ENCODE measurements around the gene SASH3.

The SASH3 gene

GRCh38 chrX:129733335-129733734, 46.4 kb upstream of the SASH3 start:
- no peaks in the 10 kb centered on the region for H3K9me3 ChIP-seq (ENCODE audit: insufficient read depth, low read length)
- no peaks in the 10 kb centered on the region for H3F3A ChIP-seq (ENCODE audit: insufficient read depth)
- H3K9me2 ChIP-seq (replicated peaks; ENCODE audit: insufficient read depth, low read length) = no peaks in the 10 kb centered on the region
- no peaks in the 10 kb centered on the region for H3K27me3 ChIP-seq (ENCODE audit: low read length)
- no peak overlapping the region for H3K4me2 ChIP-seq (ENCODE audit: low read depth, low read length, poor library complexity, severe bottlenecking)
- no peak overlapping the region for H3K27ac ChIP-seq (ENCODE audit: low read depth, low read length)
- no peaks in the 10 kb centered on the region for H3K79me2 ChIP-seq (ENCODE audit: insufficient read depth, low read length)
- TF ChIP-seq CTCF (IDR thresholded peaks at IDR 0.05; ENCODE audit: insufficient read depth, low read length, poor library complexity, severe bottlenecking) (no peak), EZH2phosphoT487 (conservative IDR thresholded peaks at IDR 0.05; ENCODE audit: low read length) (no peak)
- no peaks in the 10 kb centered on the region for H3K36me3 ChIP-seq (ENCODE audit: low read length)
- H4K20me1 ChIP-seq (ENCODE audit: low read depth, low read length) = no peaks in the 10 kb centered on the region
- no peak overlapping the region for H3K4me3 ChIP-seq (ENCODE audit: insufficient read depth, low read length, poor library complexity, severe bottlenecking)
- H2AFZ ChIP-seq (ENCODE audit: low read depth, low read length, severe bottlenecking) = no peak overlapping the region
- no peak overlapping the region for H3K9ac ChIP-seq (ENCODE audit: low read length)

DNA sequence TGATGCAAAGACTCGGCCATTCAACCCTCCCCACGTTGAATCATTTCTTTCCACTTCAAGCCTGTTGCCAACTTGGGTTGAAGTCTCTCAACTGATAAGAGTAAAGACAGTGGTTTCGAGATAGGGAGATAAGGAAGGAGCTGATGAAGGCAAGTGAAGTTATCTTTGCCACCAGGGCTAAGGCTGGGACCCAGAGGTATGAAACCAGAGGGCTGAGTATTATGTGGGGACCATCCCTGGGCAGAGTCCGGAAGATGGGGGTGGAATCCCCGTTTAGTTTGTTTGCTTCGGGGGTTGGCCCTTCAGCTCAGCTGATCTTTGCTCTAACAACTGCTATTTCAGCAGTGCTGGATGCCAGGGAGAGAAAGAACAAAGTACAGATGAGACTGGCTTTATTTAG, 43.3 kb upstream of the SASH3 start:
- Histone ChIP-seq H3K4me2 (ENCODE audit: low read depth, low read length, poor library complexity, severe bottlenecking) (no peak overlapping the region), H2AFZ (ENCODE audit: low read depth, low read length, severe bottlenecking) (no peak overlapping the region), H3F3A (ENCODE audit: insufficient read depth) (no peaks in the 10 kb centered on the region), H3K79me2 (ENCODE audit: insufficient read depth, low read length) (no peaks in the 10 kb centered on the region), H4K20me1 (ENCODE audit: low read depth, low read length) (no peaks in the 10 kb centered on the region), H3K9me2 (replicated peaks; ENCODE audit: insufficient read depth, low read length) (no peaks in the 10 kb centered on the region), H3K36me3 (ENCODE audit: low read length) (no peaks in the 10 kb centered on the region), H3K27ac (ENCODE audit: low read depth, low read length) (no peak overlapping the region), H3K9ac (ENCODE audit: low read length) (no peak overlapping the region), H3K4me3 (ENCODE audit: insufficient read depth, low read length, poor library complexity, severe bottlenecking) (no peak overlapping the region), H3K9me3 (ENCODE audit: insufficient read depth, low read length) (no peaks in the 10 kb centered on the region), H3K27me3 (ENCODE audit: low read length) (no peaks in the 10 kb centered on the region)
- TF ChIP-seq EZH2phosphoT487 (conservative IDR thresholded peaks at IDR 0.05; ENCODE audit: low read length) = no peak

GRCh38 chrX:129737916-129738315, 41.8 kb upstream of the SASH3 start:
- Histone ChIP-seq H3F3A (ENCODE audit: insufficient read depth) (no peaks in the 10 kb centered on the region), H3K9me2 (replicated peaks; ENCODE audit: insufficient read depth, low read length) (no peaks in the 10 kb centered on the region), H3K79me2 (ENCODE audit: insufficient read depth, low read length) (no peaks in the 10 kb centered on the region), H3K27ac (ENCODE audit: low read depth, low read length) (no peak overlapping the region), H3K4me3 (ENCODE audit: insufficient read depth, low read length, poor library complexity, severe bottlenecking) (no peak overlapping the region), H4K20me1 (ENCODE audit: low read depth, low read length) (no peaks in the 10 kb centered on the region), H3K4me2 (ENCODE audit: low read depth, low read length, poor library complexity, severe bottlenecking) (no peak overlapping the region), H3K36me3 (ENCODE audit: low read length) (no peaks in the 10 kb centered on the region), H3K27me3 (ENCODE audit: low read length) (no peaks in the 10 kb centered on the region), H3K9ac (ENCODE audit: low read length) (no peak overlapping the region), H2AFZ (ENCODE audit: low read depth, low read length, severe bottlenecking) (no peak overlapping the region), H3K9me3 (ENCODE audit: insufficient read depth, low read length) (no peaks in the 10 kb centered on the region)
- no peak for TF ChIP-seq CTCF (IDR thresholded peaks at IDR 0.05; ENCODE audit: insufficient read depth, low read length, poor library complexity, severe bottlenecking)
- no peak for TF ChIP-seq EZH2phosphoT487 (conservative IDR thresholded peaks at IDR 0.05; ENCODE audit: low read length)

- Histone ChIP-seq H3K4me3 (ENCODE audit: insufficient read depth, low read length, poor library complexity, severe bottlenecking) (no peak within 1 kb of the TSS), H2AFZ (ENCODE audit: low read depth, low read length, severe bottlenecking) (no peak within 1 kb of the TSS)
- no peak for TF ChIP-seq CTCF (IDR thresholded peaks at IDR 0.05; ENCODE audit: insufficient read depth, low read length, poor library complexity, severe bottlenecking)
- no peak for TF ChIP-seq EZH2phosphoT487 (conservative IDR thresholded peaks at IDR 0.05; ENCODE audit: low read length)
Observed at GRCh38 chrX:129738466-129739308, 41.1 kb upstream of the SASH3 start, which contains the start of gene XPNPEP2. TSS of gene XPNPEP2 (plus strand) at chrX:129738979. CDS start at chrX:129739214, 235 bp downstream.

More at GRCh38 chrX:129738466-129739308, 41.1 kb upstream of the SASH3 start, which contains the start of gene XPNPEP2:
- Histone ChIP-seq H3K9ac (ENCODE audit: low read length) (no peak within 1 kb of the TSS), H3K4me2 (ENCODE audit: low read depth, low read length, poor library complexity, severe bottlenecking) (no peak within 1 kb of the TSS), H4K20me1 (ENCODE audit: low read depth, low read length) (no peaks in the 10 kb centered on the region), H3K9me3 (ENCODE audit: insufficient read depth, low read length) (no peaks in the 10 kb centered on the region), H3K36me3 (ENCODE audit: low read length) (no peaks in the 10 kb centered on the region), H3F3A (ENCODE audit: insufficient read depth) (no peaks in the 10 kb centered on the region), H3K9me2 (replicated peaks; ENCODE audit: insufficient read depth, low read length) (no peaks in the 10 kb centered on the region), H3K27ac (ENCODE audit: low read depth, low read length) (no peak within 1 kb of the TSS), H3K27me3 (ENCODE audit: low read length) (no peaks in the 10 kb centered on the region), H3K79me2 (ENCODE audit: insufficient read depth, low read length) (no peaks in the 10 kb centered on the region)
